GM23248 (cell line): Measurements from ENCODE around the gene NBPF3.
"Not testable (repeated sequence)": the region's sequence is repeated elsewhere in the genome, so short reads cannot be mapped to it uniquely, and the experiment has no call there.

Experiments
- EZH2 ChIP-seq: fragments of 200-600 bp; sonication (generic); IDR thresholded peaks from 2 replicates; pipeline ENCODE4 v1.6.1; 2018; ENCODE audit warnings: antibody characterized with exemption, mild to moderate bottlenecking; ENCODE audit not compliant: insufficient read depth, poor library complexity, severe bottlenecking
- EZH2phosphoT487 ChIP-seq: fragments of 200-600 bp; sonication (generic); IDR thresholded peaks from 2 replicates; pipeline ENCODE4 v1.6.1; 2018; ENCODE audit warnings: antibody characterized with exemption, moderate library complexity, mild to moderate bottlenecking, low read depth; ENCODE audit not compliant: insufficient read depth

GRCh38 chr1:21465127-21465526, 25.2 kb downstream of the NBPF3 start:
- TF ChIP-seq EZH2, EZH2phosphoT487: not testable (repeated sequence)
